ENCODE measurements around the gene C17orf67. TPM values are rescaled to one million over a fixed set of nuclear protein-coding genes. Genes with fewer than 3 reads are reported as not detected.

The C17orf67 gene
- total and polyA plus RNA-seq, 4 donors = 0.19 to 1.4 (median 0.78) TPM

DNA sequence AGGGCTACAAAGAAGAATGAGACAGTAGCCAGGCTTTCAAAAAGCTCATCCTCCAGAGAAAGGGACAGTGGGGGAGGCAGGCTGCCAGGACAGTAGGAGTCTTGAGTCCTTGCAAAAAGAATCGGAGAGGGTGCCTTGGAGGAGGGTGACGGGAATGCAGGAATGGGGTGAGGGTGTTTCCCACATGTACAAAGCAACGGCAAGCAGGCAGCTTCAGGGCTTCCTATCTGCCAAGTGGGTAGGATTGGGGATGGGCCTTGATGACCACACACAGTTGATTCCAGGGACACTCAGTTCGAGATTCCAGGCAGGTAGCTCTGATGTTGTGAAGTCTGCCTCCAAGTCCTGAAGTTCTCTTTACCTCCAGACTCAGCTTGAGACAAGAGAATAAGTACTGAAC is 54.4 kb downstream of the C17orf67 start:
- no peak overlapping the region for H3K4me3 ChIP-seq (ENCODE audit: low read depth in 1 of 3, low read length in 3 of 3)
- H3K36me3 ChIP-seq (ENCODE audit: control insufficient read depth in 4 of 4, insufficient read depth in 3 of 4, low read depth in 1 of 4, low read length in 3 of 4) = no peaks in the 10 kb centered on the region
- WGBS = 74% methylated on average over 4 of the region's 4 CpGs
- no peak for DNase-seq (ENCODE audit: low spot score)
- H3K9ac ChIP-seq (ENCODE audit: low read depth in 1 of 2, low read length in 2 of 2) = no peak overlapping the region
- H3K27me3 ChIP-seq (ENCODE audit: control insufficient read depth in 4 of 4, insufficient read depth in 4 of 4, low read length in 3 of 4) = peaks cover 0 to 2% (median 0%) of the 10 kb centered on the region in 4 donors
- no peaks in the 10 kb centered on the region for H3K9me3 ChIP-seq (ENCODE audit: control insufficient read depth in 4 of 4, low read length in 3 of 4)
- H3K27ac ChIP-seq (ENCODE audit: low read depth in 1 of 2, low read length in 2 of 2) = no peak overlapping the region
- TF ChIP-seq HNF4A (conservative IDR thresholded peaks at IDR 0.05) = no peak
- no peak for TF ChIP-seq FOXA1 (IDR thresholded peaks at IDR 0.05)
- no peak for TF ChIP-seq RAD21 (IDR thresholded peaks at IDR 0.05)
- TF ChIP-seq, protein P1, sequence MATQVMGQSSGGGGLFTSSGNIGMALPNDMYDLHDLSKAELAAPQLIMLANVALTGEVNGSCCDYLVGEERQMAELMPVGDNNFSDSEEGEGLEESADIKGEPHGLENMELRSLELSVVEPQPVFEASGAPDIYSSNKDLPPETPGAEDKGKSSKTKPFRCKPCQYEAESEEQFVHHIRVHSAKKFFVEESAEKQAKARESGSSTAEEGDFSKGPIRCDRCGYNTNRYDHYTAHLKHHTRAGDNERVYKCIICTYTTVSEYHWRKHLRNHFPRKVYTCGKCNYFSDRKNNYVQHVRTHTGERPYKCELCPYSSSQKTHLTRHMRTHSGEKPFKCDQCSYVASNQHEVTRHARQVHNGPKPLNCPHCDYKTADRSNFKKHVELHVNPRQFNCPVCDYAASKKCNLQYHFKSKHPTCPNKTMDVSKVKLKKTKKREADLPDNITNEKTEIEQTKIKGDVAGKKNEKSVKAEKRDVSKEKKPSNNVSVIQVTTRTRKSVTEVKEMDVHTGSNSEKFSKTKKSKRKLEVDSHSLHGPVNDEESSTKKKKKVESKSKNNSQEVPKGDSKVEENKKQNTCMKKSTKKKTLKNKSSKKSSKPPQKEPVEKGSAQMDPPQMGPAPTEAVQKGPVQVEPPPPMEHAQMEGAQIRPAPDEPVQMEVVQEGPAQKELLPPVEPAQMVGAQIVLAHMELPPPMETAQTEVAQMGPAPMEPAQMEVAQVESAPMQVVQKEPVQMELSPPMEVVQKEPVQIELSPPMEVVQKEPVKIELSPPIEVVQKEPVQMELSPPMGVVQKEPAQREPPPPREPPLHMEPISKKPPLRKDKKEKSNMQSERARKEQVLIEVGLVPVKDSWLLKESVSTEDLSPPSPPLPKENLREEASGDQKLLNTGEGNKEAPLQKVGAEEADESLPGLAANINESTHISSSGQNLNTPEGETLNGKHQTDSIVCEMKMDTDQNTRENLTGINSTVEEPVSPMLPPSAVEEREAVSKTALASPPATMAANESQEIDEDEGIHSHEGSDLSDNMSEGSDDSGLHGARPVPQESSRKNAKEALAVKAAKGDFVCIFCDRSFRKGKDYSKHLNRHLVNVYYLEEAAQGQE (IDR thresholded peaks at IDR 0.05) = no peak
- TF ChIP-seq SP1 (IDR thresholded peaks at IDR 0.05) = no peak
- H3K4me1 ChIP-seq (ENCODE audit: control insufficient read depth in 4 of 4, insufficient read depth in 4 of 4, low read length in 3 of 4) = peaks cover 2 to 8% (median 4%) of the 10 kb centered on the region in 4 donors

DNA sequence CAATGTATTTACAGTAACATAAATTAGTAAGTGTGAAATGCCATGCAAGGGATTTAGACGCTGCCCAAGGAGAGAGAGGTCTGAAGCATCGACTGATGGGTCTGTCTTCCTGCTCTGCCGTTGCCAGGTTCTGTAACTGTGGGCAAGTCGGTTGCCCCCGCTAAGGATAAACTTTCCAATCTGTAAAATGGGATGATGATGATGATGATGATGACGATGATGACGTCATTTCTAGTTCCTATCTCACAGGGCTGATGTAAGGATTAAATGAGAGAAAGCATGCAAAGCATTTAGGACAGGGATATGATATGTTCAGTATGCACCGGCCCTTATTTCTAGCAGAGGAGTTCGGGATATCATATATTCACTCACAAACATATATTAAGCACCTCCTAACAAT is 54.8 kb downstream of the C17orf67 start:
- no peak overlapping the region for H3K27ac ChIP-seq (ENCODE audit: low read depth in 1 of 2, low read length in 2 of 2)
- H3K4me3 ChIP-seq (ENCODE audit: low read depth in 1 of 3, low read length in 3 of 3) = no peak overlapping the region
- no peaks in the 10 kb centered on the region for H3K9me3 ChIP-seq (ENCODE audit: control insufficient read depth in 4 of 4, low read length in 3 of 4)
- no peak for DNase-seq (ENCODE audit: low spot score)
- H3K9ac ChIP-seq (ENCODE audit: low read depth in 1 of 2, low read length in 2 of 2) = no peak overlapping the region
- 85% methylated on average over 9 of the region's 9 CpGs for WGBS
- H3K4me1 ChIP-seq (ENCODE audit: control insufficient read depth in 4 of 4, insufficient read depth in 4 of 4, low read length in 3 of 4) = peaks cover 2 to 8% (median 4%) of the 10 kb centered on the region in 4 donors
- TF ChIP-seq, protein P2, sequence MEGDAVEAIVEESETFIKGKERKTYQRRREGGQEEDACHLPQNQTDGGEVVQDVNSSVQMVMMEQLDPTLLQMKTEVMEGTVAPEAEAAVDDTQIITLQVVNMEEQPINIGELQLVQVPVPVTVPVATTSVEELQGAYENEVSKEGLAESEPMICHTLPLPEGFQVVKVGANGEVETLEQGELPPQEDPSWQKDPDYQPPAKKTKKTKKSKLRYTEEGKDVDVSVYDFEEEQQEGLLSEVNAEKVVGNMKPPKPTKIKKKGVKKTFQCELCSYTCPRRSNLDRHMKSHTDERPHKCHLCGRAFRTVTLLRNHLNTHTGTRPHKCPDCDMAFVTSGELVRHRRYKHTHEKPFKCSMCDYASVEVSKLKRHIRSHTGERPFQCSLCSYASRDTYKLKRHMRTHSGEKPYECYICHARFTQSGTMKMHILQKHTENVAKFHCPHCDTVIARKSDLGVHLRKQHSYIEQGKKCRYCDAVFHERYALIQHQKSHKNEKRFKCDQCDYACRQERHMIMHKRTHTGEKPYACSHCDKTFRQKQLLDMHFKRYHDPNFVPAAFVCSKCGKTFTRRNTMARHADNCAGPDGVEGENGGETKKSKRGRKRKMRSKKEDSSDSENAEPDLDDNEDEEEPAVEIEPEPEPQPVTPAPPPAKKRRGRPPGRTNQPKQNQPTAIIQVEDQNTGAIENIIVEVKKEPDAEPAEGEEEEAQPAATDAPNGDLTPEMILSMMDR (IDR thresholded peaks at IDR 0.05; ENCODE audit: low read depth, low read length, missing input control) = no peak
- no peak for TF ChIP-seq FOXA2 (IDR thresholded peaks at IDR 0.05)
- TF ChIP-seq, protein P3, sequence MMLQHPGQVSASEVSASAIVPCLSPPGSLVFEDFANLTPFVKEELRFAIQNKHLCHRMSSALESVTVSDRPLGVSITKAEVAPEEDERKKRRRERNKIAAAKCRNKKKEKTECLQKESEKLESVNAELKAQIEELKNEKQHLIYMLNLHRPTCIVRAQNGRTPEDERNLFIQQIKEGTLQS (IDR thresholded peaks at IDR 0.05) = no peak
- TF ChIP-seq, protein P4, sequence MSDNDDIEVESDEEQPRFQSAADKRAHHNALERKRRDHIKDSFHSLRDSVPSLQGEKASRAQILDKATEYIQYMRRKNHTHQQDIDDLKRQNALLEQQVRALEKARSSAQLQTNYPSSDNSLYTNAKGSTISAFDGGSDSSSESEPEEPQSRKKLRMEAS (IDR thresholded peaks at IDR 0.05) = no peak
- TF ChIP-seq, protein P1 (IDR thresholded peaks at IDR 0.05) = no peak
- no peak for TF ChIP-seq EGR1 (IDR thresholded peaks at IDR 0.05; ENCODE audit: low read depth in 2 of 2)
- no peak for TF ChIP-seq JUND (IDR thresholded peaks at IDR 0.05)
- no peak for TF ChIP-seq YY1 (IDR thresholded peaks at IDR 0.05)
- TF ChIP-seq HNF4G (IDR thresholded peaks at IDR 0.05) = no peak
- TF ChIP-seq, protein P5, sequence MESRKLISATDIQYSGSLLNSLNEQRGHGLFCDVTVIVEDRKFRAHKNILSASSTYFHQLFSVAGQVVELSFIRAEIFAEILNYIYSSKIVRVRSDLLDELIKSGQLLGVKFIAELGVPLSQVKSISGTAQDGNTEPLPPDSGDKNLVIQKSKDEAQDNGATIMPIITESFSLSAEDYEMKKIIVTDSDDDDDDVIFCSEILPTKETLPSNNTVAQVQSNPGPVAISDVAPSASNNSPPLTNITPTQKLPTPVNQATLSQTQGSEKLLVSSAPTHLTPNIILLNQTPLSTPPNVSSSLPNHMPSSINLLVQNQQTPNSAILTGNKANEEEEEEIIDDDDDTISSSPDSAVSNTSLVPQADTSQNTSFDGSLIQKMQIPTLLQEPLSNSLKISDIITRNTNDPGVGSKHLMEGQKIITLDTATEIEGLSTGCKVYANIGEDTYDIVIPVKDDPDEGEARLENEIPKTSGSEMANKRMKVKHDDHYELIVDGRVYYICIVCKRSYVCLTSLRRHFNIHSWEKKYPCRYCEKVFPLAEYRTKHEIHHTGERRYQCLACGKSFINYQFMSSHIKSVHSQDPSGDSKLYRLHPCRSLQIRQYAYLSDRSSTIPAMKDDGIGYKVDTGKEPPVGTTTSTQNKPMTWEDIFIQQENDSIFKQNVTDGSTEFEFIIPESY (IDR thresholded peaks at IDR 0.05) = no peak
- TF ChIP-seq NR2F2 (IDR thresholded peaks at IDR 0.05) = no peak
- H3K27me3 ChIP-seq (ENCODE audit: control insufficient read depth in 4 of 4, insufficient read depth in 4 of 4, low read length in 3 of 4) = peaks cover 0 to 2% (median 0%) of the 10 kb centered on the region in 4 donors
- no peaks in the 10 kb centered on the region for H3K36me3 ChIP-seq (ENCODE audit: control insufficient read depth in 4 of 4, insufficient read depth in 3 of 4, low read depth in 1 of 4, low read length in 3 of 4)
